Astrocyte of the spinal cord (primary cell): ENCODE data around the gene MMP19.
A peak's percentile ranks its signal among the peaks of the same experiment; 100 is the strongest.

ENCODE experiments used
- DNase-seq: peaks from one replicate; pipeline ENCODE4 v3.0.0; 2011; ENCODE audit warnings: low read depth, low spot score
- H3K4me3 ChIP-seq: 2 replicates; pipeline ENCODE4 v1.5.1; 2011; ENCODE audit warnings: low read depth, mild to moderate bottlenecking, low read length, moderate library complexity
- CTCF ChIP-seq: IDR thresholded peaks from 2 replicates; pipeline ENCODE4 v1.5.1; 2012; ENCODE audit warnings: low read depth, mild to moderate bottlenecking, low read length, inconsistent platforms
- in situ Hi-C: cut with HindIII; loops from 2 replicates; pipeline ENCODE4 v1.10.0; 2017; ENCODE audit warnings: low sequenced_read_pairs

Gene MMP19

GRCh38 chr12:55797068-55797467 is 45.7 kb downstream of the MMP19 start:
- H3K4me3 ChIP-seq: no peak overlapping the region
- in situ Hi-C loops: no loop called here
- DNase-seq: peak; percentile 55
- TF ChIP-seq CTCF: peak; percentile 57

GRCh38 chr12:55795950-55796349 is 46.8 kb downstream of the MMP19 start:
- in situ Hi-C loops: no loop called here
- TF ChIP-seq CTCF: no peak
- no peak for DNase-seq
- H3K4me3 ChIP-seq: no peak overlapping the region

GRCh38 chr12:55789893-55790292 is 52.8 kb downstream of the MMP19 start:
- no peak overlapping the region for H3K4me3 ChIP-seq
- TF ChIP-seq CTCF: no peak
- in situ Hi-C loops: no loop called here
- no peak for DNase-seq

- no peak overlapping the region for H3K4me3 ChIP-seq
- in situ Hi-C loops: no loop called here
- DNase-seq: no peak
- TF ChIP-seq CTCF: no peak
Observed at GRCh38 chr12:55789171-55789570, 53.6 kb downstream of the MMP19 start.

- no peak for TF ChIP-seq CTCF
- no peak overlapping the region for H3K4me3 ChIP-seq
- in situ Hi-C loops: no loop called here
- no peak for DNase-seq
Observed at GRCh38 chr12:55788546-55788945, 54.2 kb downstream of the MMP19 start.
